NCI-H2196 treated with DMSO at 0.1 percent for 48 hours (cell line): ENCODE data around the gene IFI6.

Source experiments
- DNase-seq: peaks from one replicate; lab custom pipeline; 2025; ENCODE audit not compliant: unreplicated experiment; lab: John Stamatoyannopoulos, UW

The IFI6 gene

GRCh38 chr1:27676410-27676809, 4.4 kb upstream of the IFI6 start:
- no peak for DNase-seq

GRCh38 chr1:27672750-27673112, 739 bp upstream of the IFI6 start:
- DNase-seq, result no peak

GRCh38 chr1:27669876-27670275, 2.1 kb downstream of the IFI6 start:
- no peak for DNase-seq

GRCh38 chr1:27668808-27669723, 2.9 kb downstream of the IFI6 start:
- DNase-seq, result peak; percentile 45

GRCh38 chr1:27668121-27668807, 3.7 kb downstream of the IFI6 start:
- no peak for DNase-seq

GRCh38 chr1:27666791-27667254, 5.2 kb downstream of the IFI6 start:
- no peak for DNase-seq

- no peak for DNase-seq
Measured at GRCh38 chr1:27666294-27666693, 5.7 kb downstream of the IFI6 start.

GRCh38 chr1:27665016-27665651, 6.9 kb downstream of the IFI6 start:
- DNase-seq, result no peak

- DNase-seq, result no peak
Measured at GRCh38 chr1:27664291-27664690, 7.7 kb downstream of the IFI6 start.

- DNase-seq, result peak; percentile 57
Measured at GRCh38 chr1:27662707-27663393, 9.1 kb downstream of the IFI6 start.

GRCh38 chr1:27662261-27662660, 9.7 kb downstream of the IFI6 start:
- DNase-seq, result no peak

GRCh38 chr1:27661412-27662075, 10.4 kb downstream of the IFI6 start:
- no peak for DNase-seq

GRCh38 chr1:27660300-27660835, 11.6 kb downstream of the IFI6 start:
- DNase-seq, result no peak

GRCh38 chr1:27659497-27660299, 12.3 kb downstream of the IFI6 start:
- DNase-seq, result peak; percentile 76

- DNase-seq, result no peak
Measured at GRCh38 chr1:27658951-27659496, 13.0 kb downstream of the IFI6 start.

- no peak for DNase-seq
Measured at GRCh38 chr1:27656157-27656893, 15.7 kb downstream of the IFI6 start.

GRCh38 chr1:27655151-27655937, 16.6 kb downstream of the IFI6 start:
- no peak for DNase-seq
